GM11168 (cell line): ENCODE data around the gene ZMIZ1.

Experiments used
- in situ Hi-C: fragments of 300-500 bp; cut with MboI; formaldehyde crosslinking; loops from one replicate; pipeline ENCODE4 v1.12.0; 2022; ENCODE audit warnings: low sequenced_read_pairs; ENCODE audit not compliant: unreplicated experiment

ZMIZ1 gene

GRCh38 chr10:79131836-79132631 is 63.3 kb downstream of the ZMIZ1 start:
- in situ Hi-C loops, result no loop called here

- in situ Hi-C loops, result no loop called here
Measured at GRCh38 chr10:79132681-79133381, 64.1 kb downstream of the ZMIZ1 start.

- in situ Hi-C loops, result no loop called here
Measured at GRCh38 chr10:79133416-79133815, 64.7 kb downstream of the ZMIZ1 start.

GRCh38 chr10:79135790-79136189 is 67.0 kb downstream of the ZMIZ1 start:
- in situ Hi-C loops, result no loop called here

GRCh38 chr10:79136236-79137005 is 67.7 kb downstream of the ZMIZ1 start:
- in situ Hi-C loops, result no loop called here

- in situ Hi-C loops, result no loop called here
Measured at GRCh38 chr10:79137300-79137756, 68.6 kb downstream of the ZMIZ1 start.

- in situ Hi-C loops, result no loop called here
Measured at GRCh38 chr10:79137826-79138225, 69.1 kb downstream of the ZMIZ1 start.

GRCh38 chr10:79138449-79139123 is 69.8 kb downstream of the ZMIZ1 start:
- in situ Hi-C loops, result no loop called here

- in situ Hi-C loops, result no loop called here
Measured at GRCh38 chr10:79139124-79139835, 70.5 kb downstream of the ZMIZ1 start.

- in situ Hi-C loops, result no loop called here
Measured at GRCh38 chr10:79140085-79140793, 71.5 kb downstream of the ZMIZ1 start.

GRCh38 chr10:79140855-79141254 is 72.1 kb downstream of the ZMIZ1 start:
- in situ Hi-C loops, result no loop called here

GRCh38 chr10:79142064-79142491 is 73.3 kb downstream of the ZMIZ1 start:
- in situ Hi-C loops, result no loop called here

GRCh38 chr10:79142522-79143309 is 74.0 kb downstream of the ZMIZ1 start:
- in situ Hi-C loops, result no loop called here

GRCh38 chr10:79143879-79144278 is 75.1 kb downstream of the ZMIZ1 start:
- in situ Hi-C loops, result no loop called here

GRCh38 chr10:79144351-79145173 is 75.8 kb downstream of the ZMIZ1 start:
- in situ Hi-C loops, result no loop called here

GRCh38 chr10:79145174-79145483 is 76.4 kb downstream of the ZMIZ1 start:
- in situ Hi-C loops, result no loop called here
